DOHH2 (cell line): ENCODE measurements around the gene FRMPD4.

ENCODE experiments used
- H3F3A ChIP-seq: fragments of 200-600 bp; sonication (generic), shearing (Covaris generic); 2 replicates; pipeline ENCODE4 v1.6.0; 2016; ENCODE audit warnings: antibody characterized with exemption, mild to moderate bottlenecking; ENCODE audit not compliant: control insufficient read depth, insufficient read depth
- H3K27ac ChIP-seq: fragments of 200-600 bp; sonication (generic); 2 replicates; pipeline ENCODE4 v1.5.1; 2014; ENCODE audit warnings: low read depth, mild to moderate bottlenecking, low read length, moderate library complexity
- H3K27me3 ChIP-seq: fragments of 200-600 bp; sonication (generic); 2 replicates; pipeline ENCODE4 v1.6.1; 2014; ENCODE audit warnings: mild to moderate bottlenecking, low read length, mixed read lengths; ENCODE audit not compliant: control insufficient read depth
- H3K36me3 ChIP-seq: fragments of 200-600 bp; sonication (generic); 2 replicates; pipeline ENCODE4 v1.6.1; 2014; ENCODE audit warnings: mild to moderate bottlenecking, low read length, moderate library complexity, mixed read lengths; ENCODE audit not compliant: control insufficient read depth
- H3K4me1 ChIP-seq: fragments of 200-600 bp; sonication (generic); 2 replicates; pipeline ENCODE4 v1.6.1; 2014; ENCODE audit warnings: mild to moderate bottlenecking, low read length, mixed read lengths; ENCODE audit not compliant: control insufficient read depth
- H3K4me2 ChIP-seq: fragments of 200-600 bp; sonication (generic); 2 replicates; pipeline ENCODE4 v1.6.0; 2014; ENCODE audit warnings: mild to moderate bottlenecking, low read length, moderate library complexity
- H3K4me3 ChIP-seq: fragments of 200-600 bp; sonication (generic); 2 replicates; pipeline ENCODE4 v1.5.1; 2014; ENCODE audit warnings: mild to moderate bottlenecking, low read length, mixed read lengths
- H3K79me2 ChIP-seq: fragments of 200-600 bp; sonication (generic); 2 replicates; pipeline ENCODE4 v1.6.1; 2014; ENCODE audit warnings: mild to moderate bottlenecking, low read length, mixed read lengths; ENCODE audit not compliant: control insufficient read depth
- H3K9me2 ChIP-seq: fragments of 200-600 bp; sonication (generic); replicated peaks from 2 replicates; pipeline ENCODE4 v1.6.1; 2014; ENCODE audit warnings: mild to moderate bottlenecking, low read length, mixed read lengths; ENCODE audit not compliant: control insufficient read depth
- H3K9me3 ChIP-seq: fragments of 200-600 bp; sonication (generic); 2 replicates; pipeline ENCODE4 v1.6.1; 2014; ENCODE audit warnings: antibody characterized with exemption, low read length, mixed read lengths; ENCODE audit not compliant: control insufficient read depth, insufficient read depth
- H4K20me1 ChIP-seq: fragments of 200-600 bp; sonication (generic); 2 replicates; pipeline ENCODE4 v1.6.0; 2014; ENCODE audit warnings: low read depth, mild to moderate bottlenecking, antibody characterized with exemption, low read length, moderate library complexity; ENCODE audit not compliant: control insufficient read depth, insufficient read depth
- EZH2phosphoT487 ChIP-seq: fragments of 200-600 bp; sonication (generic); IDR thresholded peaks from 2 replicates; pipeline ENCODE4 v1.6.1; 2017; ENCODE audit warnings: borderline replicate concordance, mild to moderate bottlenecking, antibody characterized with exemption, low read length, moderate library complexity, mixed read lengths
- TF ChIP-seq, protein P1 (sequence below): fragments of 200-600 bp; sonication (generic); IDR thresholded peaks from one replicate; pipeline ENCODE4 v1.5.1; 2014; ENCODE audit warnings: antibody characterized with exemption, mild to moderate bottlenecking, low read depth, low read length; ENCODE audit not compliant: poor library complexity, severe bottlenecking

The FRMPD4 gene

DNA sequence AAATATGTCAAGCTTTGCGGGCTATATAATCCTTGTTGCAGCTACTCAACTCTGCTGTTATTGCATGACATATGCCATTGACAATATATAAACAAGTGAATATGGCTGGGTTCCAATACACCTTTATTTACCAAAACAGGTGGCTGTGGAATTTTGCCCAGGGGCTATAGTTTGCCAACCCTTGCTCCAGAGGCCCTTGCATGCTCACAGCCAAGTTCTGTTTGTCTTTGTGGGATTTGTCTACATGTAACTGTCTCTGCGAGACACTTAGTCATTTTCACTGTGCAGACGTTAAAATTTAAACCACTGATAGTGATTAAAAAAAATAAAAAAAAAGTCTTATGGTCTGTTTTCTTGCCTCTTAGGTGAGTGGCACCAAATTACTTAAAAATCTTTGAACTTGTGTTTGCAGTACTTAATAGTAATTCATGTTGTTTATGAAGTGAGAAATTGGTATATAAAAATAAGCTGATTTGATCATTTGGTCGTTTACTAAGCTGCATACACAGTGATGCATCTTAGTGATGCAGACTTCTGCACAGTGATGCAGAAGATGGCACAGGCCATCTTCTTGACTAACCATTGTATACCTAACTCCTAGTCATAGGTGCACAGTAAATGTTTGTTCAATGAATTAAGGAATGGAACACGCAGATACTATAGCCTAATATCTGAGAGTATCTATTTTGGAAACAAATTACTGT lies 170.9 kb downstream of the FRMPD4 start:
- Histone ChIP-seq H3K79me2 (no peaks in the 10 kb centered on the region), H3K4me3 (no peak overlapping the region), H4K20me1 (no peaks in the 10 kb centered on the region), H3K9me2 (no peaks in the 10 kb centered on the region), H3K36me3 (no peaks in the 10 kb centered on the region), H3K4me1 (no peaks in the 10 kb centered on the region), H3K9me3 (no peaks in the 10 kb centered on the region), H3K4me2 (no peak overlapping the region), H3F3A (no peaks in the 10 kb centered on the region), H3K27me3 (no peaks in the 10 kb centered on the region), H3K27ac (no peak overlapping the region)
- no peak for TF ChIP-seq EZH2phosphoT487
- TF ChIP-seq, protein P1, sequence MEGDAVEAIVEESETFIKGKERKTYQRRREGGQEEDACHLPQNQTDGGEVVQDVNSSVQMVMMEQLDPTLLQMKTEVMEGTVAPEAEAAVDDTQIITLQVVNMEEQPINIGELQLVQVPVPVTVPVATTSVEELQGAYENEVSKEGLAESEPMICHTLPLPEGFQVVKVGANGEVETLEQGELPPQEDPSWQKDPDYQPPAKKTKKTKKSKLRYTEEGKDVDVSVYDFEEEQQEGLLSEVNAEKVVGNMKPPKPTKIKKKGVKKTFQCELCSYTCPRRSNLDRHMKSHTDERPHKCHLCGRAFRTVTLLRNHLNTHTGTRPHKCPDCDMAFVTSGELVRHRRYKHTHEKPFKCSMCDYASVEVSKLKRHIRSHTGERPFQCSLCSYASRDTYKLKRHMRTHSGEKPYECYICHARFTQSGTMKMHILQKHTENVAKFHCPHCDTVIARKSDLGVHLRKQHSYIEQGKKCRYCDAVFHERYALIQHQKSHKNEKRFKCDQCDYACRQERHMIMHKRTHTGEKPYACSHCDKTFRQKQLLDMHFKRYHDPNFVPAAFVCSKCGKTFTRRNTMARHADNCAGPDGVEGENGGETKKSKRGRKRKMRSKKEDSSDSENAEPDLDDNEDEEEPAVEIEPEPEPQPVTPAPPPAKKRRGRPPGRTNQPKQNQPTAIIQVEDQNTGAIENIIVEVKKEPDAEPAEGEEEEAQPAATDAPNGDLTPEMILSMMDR: no peak

DNA sequence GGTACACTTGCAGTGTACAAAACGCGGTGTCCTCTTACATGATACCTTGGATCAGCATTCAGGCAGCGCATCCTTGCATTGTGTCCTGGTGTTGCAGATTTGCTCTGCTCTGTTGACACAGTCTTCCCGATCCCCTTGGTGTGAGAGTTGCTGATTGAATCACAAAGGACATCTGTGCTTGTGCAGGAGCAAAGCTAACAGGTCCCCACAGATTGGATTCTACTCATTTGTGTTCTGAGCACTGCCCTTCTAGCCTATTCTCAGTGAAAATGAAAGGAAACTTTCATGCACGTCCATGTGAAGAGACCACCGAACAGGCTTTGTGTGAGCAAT lies 171.4 kb downstream of the FRMPD4 start:
- H3K4me1 ChIP-seq: no peaks in the 10 kb centered on the region
- H3F3A ChIP-seq: no peaks in the 10 kb centered on the region
- no peaks in the 10 kb centered on the region for H3K79me2 ChIP-seq
- H4K20me1 ChIP-seq: no peaks in the 10 kb centered on the region
- H3K27ac ChIP-seq: no peak overlapping the region
- no peaks in the 10 kb centered on the region for H3K36me3 ChIP-seq
- no peaks in the 10 kb centered on the region for H3K27me3 ChIP-seq
- TF ChIP-seq, protein P1: no peak
- no peak for TF ChIP-seq EZH2phosphoT487
- no peaks in the 10 kb centered on the region for H3K9me2 ChIP-seq
- no peak overlapping the region for H3K4me2 ChIP-seq
- H3K4me3 ChIP-seq: no peak overlapping the region
- no peaks in the 10 kb centered on the region for H3K9me3 ChIP-seq

DNA sequence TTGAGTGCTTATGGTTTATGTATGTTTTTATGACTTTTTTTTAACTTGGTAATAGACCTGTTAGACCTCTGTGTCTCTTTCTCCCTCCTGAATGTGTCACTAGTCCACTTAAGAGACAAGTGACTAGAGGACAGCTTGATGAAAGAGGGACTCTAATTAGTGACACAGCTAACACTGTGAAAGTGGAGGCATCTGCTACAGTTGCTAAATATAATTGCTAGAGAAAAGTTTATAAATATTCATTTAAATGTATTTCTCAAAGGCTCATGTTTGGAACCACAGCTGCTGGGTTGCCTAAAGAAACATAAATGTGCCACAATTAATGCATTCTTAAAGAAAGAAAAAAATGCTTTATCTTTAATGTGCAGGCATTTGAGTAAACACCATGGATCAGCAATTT lies 176.4 kb downstream of the FRMPD4 start:
- Histone ChIP-seq H3K27me3 (no peaks in the 10 kb centered on the region), H3K9me2 (no peaks in the 10 kb centered on the region), H3K79me2 (no peaks in the 10 kb centered on the region), H3K4me1 (no peaks in the 10 kb centered on the region), H3K4me2 (no peak overlapping the region), H3K36me3 (no peaks in the 10 kb centered on the region), H3F3A (no peaks in the 10 kb centered on the region), H3K27ac (no peak overlapping the region), H3K9me3 (no peaks in the 10 kb centered on the region), H4K20me1 (no peaks in the 10 kb centered on the region), H3K4me3 (no peak overlapping the region)
- TF ChIP-seq, protein P1: no peak
- TF ChIP-seq EZH2phosphoT487: no peak
